B cell (primary cell): Measurements from ENCODE around the gene OR2F1. TPM values are rescaled to one million over a fixed set of nuclear protein-coding genes. Genes with fewer than 3 reads are reported as not detected.

Experiments used
- ATAC-seq: fragments of 200-7000 bp; cut with Tn5 transposase; one replicate; pipeline ENCODE4 v1.10.0; 2021; ENCODE audit warnings: low read depth, mild to moderate bottlenecking, moderate number of reproducible peaks, moderate library complexity
- CTCF ChIA-PET: fragments of 350-600 bp; sonication (Branson Sonifier 250); formaldehyde crosslinking; loops from one replicate; lab custom pipeline; 2021; ENCODE audit warnings: antibody characterized with exemption, inconsistent platforms; lab: Charles Lee
- POLR2A ChIA-PET: fragments of 350-600 bp; sonication (Branson Sonifier 250); formaldehyde crosslinking; loops from one replicate; lab custom pipeline; 2021; ENCODE audit warnings: antibody characterized with exemption; lab: Charles Lee
- DNase-seq: peaks from one replicate; pipeline ENCODE4 v3.0.0; 2013
- H2AFZ ChIP-seq: 2 replicates; pipeline ENCODE4 v1.6.1; 2012; ENCODE audit warnings: mild to moderate bottlenecking, low read depth, low read length; ENCODE audit not compliant: insufficient read depth, poor library complexity, severe bottlenecking
- H3K27ac ChIP-seq, 2 donors: 1 replicate in 1 of 2; 2 replicates in 1 of 2; pipeline ENCODE4 v1.5.1; 2012 to 2013; ENCODE audit warnings: low read length in 2 of 2, mild to moderate bottlenecking in 2 of 2, moderate library complexity in 1 of 2
- H3K27me3 ChIP-seq, 4 experiments: fragments of 200-600 bp in 1 of 4; sonication (generic) in 1 of 4; replicated peaks in 1 of 4; 1 replicate in 2 of 4; 2 replicates in 2 of 4; pipeline versions ENCODE4 v1.6.1 to v1.7.0; 2013 to 2016; ENCODE audit warnings: low read length in 3 of 4, mild to moderate bottlenecking in 2 of 4, mixed read lengths in 1 of 4, moderate library complexity in 1 of 4; ENCODE audit not compliant: insufficient read depth in 4 of 4, control insufficient read depth in 3 of 4; ENCODE audit errors: control extremely low read depth in 1 of 4
- H3K36me3 ChIP-seq, 2 experiments: replicated peaks in 1 of 2; 1 replicate in 1 of 2; 2 replicates in 1 of 2; pipeline versions ENCODE4 v1.6.1 to v1.7.1; 2013; ENCODE audit warnings: low read length in 1 of 2; ENCODE audit not compliant: insufficient read depth in 2 of 2, control insufficient read depth in 1 of 2; ENCODE audit errors: control extremely low read depth in 1 of 2, extremely low read depth in 1 of 2
- H3K4me1 ChIP-seq, 2 donors: fragments of 200-600 bp in 1 of 2; sonication (generic) in 1 of 2; 1 replicate in 1 of 2; 2 replicates in 1 of 2; pipeline versions ENCODE4 v1.5.1 to v1.6.1; 2013 to 2017; ENCODE audit warnings: low read length in 2 of 2; ENCODE audit not compliant: control insufficient read depth in 2 of 2, insufficient read depth in 2 of 2
- H3K4me2 ChIP-seq: replicated peaks from 2 replicates; pipeline ENCODE3; 2012; ENCODE audit warnings: mild to moderate bottlenecking, low read depth, low read length; ENCODE audit not compliant: poor library complexity, severe bottlenecking
- H3K4me3 ChIP-seq, 5 experiments: fragments of 200-600 bp in 1 of 5; sonication (generic) in 1 of 5; 1 replicate in 3 of 5; 2 replicates in 2 of 5; pipeline versions ENCODE4 v1.5.1 to v1.7.0; 2011 to 2016; ENCODE audit warnings: low read length in 4 of 5, mild to moderate bottlenecking in 4 of 5, low read depth in 2 of 5, control low read depth in 1 of 5, moderate library complexity in 1 of 5; ENCODE audit not compliant: insufficient read depth in 1 of 5; ENCODE audit errors: control extremely low read depth in 1 of 5, extremely low read depth in 1 of 5
- H3K79me2 ChIP-seq: fragments of 200-600 bp; sonication (generic); one replicate; pipeline ENCODE4 v1.6.0; 2016; ENCODE audit warnings: low read length; ENCODE audit not compliant: control insufficient read depth, insufficient read depth
- H3K9ac ChIP-seq: fragments of 200-600 bp; sonication (generic); 2 replicates; pipeline ENCODE4 v1.6.1; 2017; ENCODE audit warnings: mild to moderate bottlenecking, low read length, moderate library complexity
- H3K9me3 ChIP-seq, 3 donors: one replicate each; pipeline versions ENCODE4 v1.6.1 to v1.7.1; 2013; ENCODE audit warnings: low read length in 2 of 3; ENCODE audit not compliant: control insufficient read depth in 2 of 3, insufficient read depth in 1 of 3; ENCODE audit errors: control extremely low read depth in 1 of 3
- H4K20me1 ChIP-seq: 2 replicates; pipeline ENCODE4 v1.6.0; 2012; ENCODE audit warnings: mild to moderate bottlenecking, low read length; ENCODE audit not compliant: insufficient read depth, control insufficient read depth, poor library complexity, severe bottlenecking
- H3K27ac Mint-ChIP-seq: one replicate; pipeline ENCODE4 v1.8.0; 2021; ENCODE audit warnings: mixed read lengths
- H3K27me3 Mint-ChIP-seq: one replicate; pipeline ENCODE4 v1.8.0; 2021; ENCODE audit warnings: mixed read lengths
- H3K4me1 Mint-ChIP-seq: one replicate; pipeline ENCODE4 v1.8.0; 2021; ENCODE audit warnings: mixed read lengths
- H3K4me3 Mint-ChIP-seq: one replicate; pipeline ENCODE4 v1.8.0; 2021; ENCODE audit warnings: mixed read lengths
- H3K9me3 Mint-ChIP-seq: one replicate; pipeline ENCODE4 v1.8.0; 2022; ENCODE audit warnings: mixed read lengths; ENCODE audit not compliant: insufficient read depth
- EZH2 ChIP-seq: IDR thresholded peaks from 2 replicates; pipeline ENCODE4 v1.6.1; 2012; ENCODE audit warnings: borderline replicate concordance, low read depth, mild to moderate bottlenecking, moderate library complexity, low read length; ENCODE audit not compliant: insufficient read depth, poor library complexity, severe bottlenecking
- WGBS: methylation state at CpG from one replicate; pipeline ENCODE4 v1.1.5; 2013; ENCODE audit warnings: missing lambda C conversion rate; ENCODE audit not compliant: insufficient coverage; 5-methylcytosine and 5-hydroxymethylcytosine counted together
- intact Hi-C: fragments of 100-400 bp; cut with micrococcal nuclease; formaldehyde crosslinking; loops from one replicate; pipeline ENCODE4 v1.10.0; 2022
- polyA plus RNA-seq: library from polyadenylated mRNA; depleted of rRNA; stranded (reverse); fragments of >200 nt; gene quantifications from 2 replicates; pipeline ENCODE4 v1.2.3, GENCODE V29; 2012
- total RNA-seq, 2 donors: library from RNA; stranded (reverse); fragments of 120-200 nt in 1 of 2; gene quantifications; 1 replicate in 1 of 2; 2 replicates in 1 of 2; pipeline versions ENCODE4 v1.2.3 to v1.2.4, GENCODE V29; 2013 to 2022
- TF ChIP-seq, protein P1 (sequence below): fragments of 200-600 bp; IDR thresholded peaks from one replicate; pipeline ENCODE4 v1.8.0; 2022; ENCODE audit warnings: antibody characterized with exemption, mild to moderate bottlenecking

OR2F1 gene
- total and polyA plus RNA-seq, 2 donors (not counting 1 experiment from before 2014, with no cell fraction given), result not detected

DNA sequence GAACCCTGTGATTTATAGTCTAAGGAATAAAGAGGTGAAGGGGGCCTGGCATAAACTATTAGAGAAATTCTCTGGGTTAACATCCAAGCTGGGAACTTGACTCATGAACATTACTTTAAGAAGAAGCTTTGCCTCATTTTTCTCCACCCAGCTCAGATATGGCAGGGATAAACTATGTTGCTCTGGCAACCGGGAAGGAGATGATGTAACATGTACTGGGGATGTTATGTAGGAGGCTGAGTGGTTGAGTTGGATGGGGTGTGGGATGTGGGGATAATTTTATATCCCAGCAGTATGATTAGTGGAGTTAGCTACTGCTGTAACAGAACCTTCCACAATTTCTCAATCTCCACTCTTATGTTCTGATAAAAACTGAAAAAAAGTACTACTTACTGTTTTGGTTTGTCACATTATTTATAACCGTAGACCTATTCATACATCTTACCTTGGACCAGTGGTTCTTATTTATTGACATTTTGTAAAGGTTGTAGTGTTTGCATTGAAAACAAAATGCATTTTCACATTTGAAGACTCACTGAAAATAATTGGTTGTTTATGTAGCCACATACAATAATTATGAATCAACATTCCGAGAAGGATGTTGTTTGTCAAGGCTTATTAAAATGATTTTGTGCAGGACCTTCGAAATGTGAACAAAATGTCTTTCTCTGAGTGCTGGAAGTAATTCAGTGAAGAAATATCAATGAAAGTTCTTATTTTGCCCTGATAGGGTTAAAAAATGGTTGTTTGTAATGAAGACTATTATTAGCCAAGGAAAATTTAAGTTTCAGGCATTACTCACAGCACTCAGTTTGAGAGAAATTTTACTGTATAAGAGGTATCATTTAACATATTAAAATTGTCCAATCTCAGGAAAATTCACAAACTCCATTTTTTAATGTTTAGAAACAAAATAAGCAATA is 18.3 kb upstream of the OR2F1 start:
- ATAC-seq, result no peak
- H3K27me3 Mint-ChIP-seq, result peaks cover 7% of the 10 kb centered on the region
- no peak overlapping the region for H3K4me2 ChIP-seq
- intact Hi-C loops, result no loop called here
- peaks cover 4% of the 10 kb centered on the region for H3K9me3 Mint-ChIP-seq
- H3K27ac Mint-ChIP-seq, result no peak overlapping the region
- H3K79me2 ChIP-seq, result no peaks in the 10 kb centered on the region
- DNase-seq, result no peak
- no peak overlapping the region for H3K27ac ChIP-seq
- TF ChIP-seq EZH2, result no peak
- TF ChIP-seq, protein P1, sequence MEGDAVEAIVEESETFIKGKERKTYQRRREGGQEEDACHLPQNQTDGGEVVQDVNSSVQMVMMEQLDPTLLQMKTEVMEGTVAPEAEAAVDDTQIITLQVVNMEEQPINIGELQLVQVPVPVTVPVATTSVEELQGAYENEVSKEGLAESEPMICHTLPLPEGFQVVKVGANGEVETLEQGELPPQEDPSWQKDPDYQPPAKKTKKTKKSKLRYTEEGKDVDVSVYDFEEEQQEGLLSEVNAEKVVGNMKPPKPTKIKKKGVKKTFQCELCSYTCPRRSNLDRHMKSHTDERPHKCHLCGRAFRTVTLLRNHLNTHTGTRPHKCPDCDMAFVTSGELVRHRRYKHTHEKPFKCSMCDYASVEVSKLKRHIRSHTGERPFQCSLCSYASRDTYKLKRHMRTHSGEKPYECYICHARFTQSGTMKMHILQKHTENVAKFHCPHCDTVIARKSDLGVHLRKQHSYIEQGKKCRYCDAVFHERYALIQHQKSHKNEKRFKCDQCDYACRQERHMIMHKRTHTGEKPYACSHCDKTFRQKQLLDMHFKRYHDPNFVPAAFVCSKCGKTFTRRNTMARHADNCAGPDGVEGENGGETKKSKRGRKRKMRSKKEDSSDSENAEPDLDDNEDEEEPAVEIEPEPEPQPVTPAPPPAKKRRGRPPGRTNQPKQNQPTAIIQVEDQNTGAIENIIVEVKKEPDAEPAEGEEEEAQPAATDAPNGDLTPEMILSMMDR, result no peak
- POLR2A ChIA-PET, result no interaction called here
- no peak overlapping the region for H3K9ac ChIP-seq
- peaks cover 0 to 4% (median 4%) of the 10 kb centered on the region in 3 donors for H3K9me3 ChIP-seq
- H3K4me1 ChIP-seq, result no peaks in the 10 kb centered on the region
- H3K36me3 ChIP-seq, result no peaks in the 10 kb centered on the region
- CTCF ChIA-PET, result no interaction called here
- no peak overlapping the region for H3K4me3 ChIP-seq
- WGBS, result no CpG with 5 or more reads among the region's 4 CpGs
- no peak overlapping the region for H2AFZ ChIP-seq
- H3K27me3 ChIP-seq, result peaks cover 0 to 3% (median 0%) of the 10 kb centered on the region in 4 experiments
- no peak overlapping the region for H3K4me3 Mint-ChIP-seq
- H3K4me1 Mint-ChIP-seq, result no peaks in the 10 kb centered on the region
- H4K20me1 ChIP-seq, result no peaks in the 10 kb centered on the region
